Suprapubic skin (tissue), 3 donors: Measurements from ENCODE around the gene MGAT5.

ENCODE experiments used
- CTCF ChIP-seq, 2 donors: fragments of 200-600 bp in 1 of 2; fragments of 450-650 bp in 1 of 2; sonication (generic) in 1 of 2; IDR thresholded peaks; one replicate each; pipeline ENCODE4 v1.5.1; 2016 to 2019; ENCODE audit warnings: antibody characterized with exemption in 2 of 2, mild to moderate bottlenecking in 1 of 2, moderate library complexity in 1 of 2
- POLR2A ChIP-seq, 2 donors: fragments of 450-650 bp; IDR thresholded peaks; one replicate each; pipeline ENCODE4 v1.6.1; 2017; ENCODE audit warnings: antibody characterized with exemption in 2 of 2, mild to moderate bottlenecking in 2 of 2, moderate library complexity in 2 of 2

- no peak for TF ChIP-seq CTCF (IDR thresholded peaks at IDR 0.05)
- TF ChIP-seq POLR2A (IDR thresholded peaks at IDR 0.05), result no peak
Observed at GRCh38 chr2:134348239-134348638, 94.4 kb downstream of the MGAT5 start.
